Fibroblast of villous mesenchyme (primary cell): ENCODE measurements around the gene ZNF618. TPM values are rescaled to one million over a fixed set of nuclear protein-coding genes. Genes with fewer than 3 reads are reported as not detected.

Experiments used
- DNase-seq: peaks from one replicate; pipeline ENCODE4 v3.0.0-alpha.2; 2010; ENCODE audit warnings: low read depth
- H3K4me3 ChIP-seq: 2 replicates; pipeline ENCODE4 v1.5.1; 2011; ENCODE audit warnings: low read depth, mild to moderate bottlenecking, low read length
- total RNA-seq: library from RNA; depleted of rRNA; stranded (reverse); fragments of >200 nt; gene quantifications from 2 replicates; pipeline ENCODE4 v1.2.3, GENCODE V29; 2012
- TF ChIP-seq, protein P1 (sequence below): IDR thresholded peaks from 2 replicates; pipeline ENCODE4 v1.5.1; 2012; ENCODE audit warnings: low read depth, mild to moderate bottlenecking, low read length; ENCODE audit not compliant: insufficient read depth

ZNF618 gene
- total RNA-seq, 1 donor = 12.5 TPM

DNA sequence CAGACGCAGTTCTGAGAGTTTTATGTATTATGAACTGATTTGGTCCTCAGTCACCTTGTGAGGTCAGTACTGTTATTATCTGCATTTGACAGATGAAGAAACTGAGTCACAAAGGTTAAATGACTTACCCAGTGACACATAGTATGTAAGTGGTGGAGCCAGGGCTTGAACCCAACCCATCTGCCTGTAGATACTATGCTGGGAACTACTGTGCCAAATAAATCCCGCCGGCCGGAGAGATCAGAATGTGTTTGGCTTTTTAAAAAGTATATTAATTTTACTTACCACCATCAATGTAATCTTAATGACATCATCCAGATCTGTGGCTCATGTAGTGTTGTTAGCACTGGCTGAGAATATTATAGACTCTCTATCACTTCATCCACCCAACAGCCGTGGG, 80.8 kb downstream of the ZNF618 start:
- TF ChIP-seq, protein P1, sequence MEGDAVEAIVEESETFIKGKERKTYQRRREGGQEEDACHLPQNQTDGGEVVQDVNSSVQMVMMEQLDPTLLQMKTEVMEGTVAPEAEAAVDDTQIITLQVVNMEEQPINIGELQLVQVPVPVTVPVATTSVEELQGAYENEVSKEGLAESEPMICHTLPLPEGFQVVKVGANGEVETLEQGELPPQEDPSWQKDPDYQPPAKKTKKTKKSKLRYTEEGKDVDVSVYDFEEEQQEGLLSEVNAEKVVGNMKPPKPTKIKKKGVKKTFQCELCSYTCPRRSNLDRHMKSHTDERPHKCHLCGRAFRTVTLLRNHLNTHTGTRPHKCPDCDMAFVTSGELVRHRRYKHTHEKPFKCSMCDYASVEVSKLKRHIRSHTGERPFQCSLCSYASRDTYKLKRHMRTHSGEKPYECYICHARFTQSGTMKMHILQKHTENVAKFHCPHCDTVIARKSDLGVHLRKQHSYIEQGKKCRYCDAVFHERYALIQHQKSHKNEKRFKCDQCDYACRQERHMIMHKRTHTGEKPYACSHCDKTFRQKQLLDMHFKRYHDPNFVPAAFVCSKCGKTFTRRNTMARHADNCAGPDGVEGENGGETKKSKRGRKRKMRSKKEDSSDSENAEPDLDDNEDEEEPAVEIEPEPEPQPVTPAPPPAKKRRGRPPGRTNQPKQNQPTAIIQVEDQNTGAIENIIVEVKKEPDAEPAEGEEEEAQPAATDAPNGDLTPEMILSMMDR = no peak
- H3K4me3 ChIP-seq = no peak overlapping the region
- no peak for DNase-seq

DNA sequence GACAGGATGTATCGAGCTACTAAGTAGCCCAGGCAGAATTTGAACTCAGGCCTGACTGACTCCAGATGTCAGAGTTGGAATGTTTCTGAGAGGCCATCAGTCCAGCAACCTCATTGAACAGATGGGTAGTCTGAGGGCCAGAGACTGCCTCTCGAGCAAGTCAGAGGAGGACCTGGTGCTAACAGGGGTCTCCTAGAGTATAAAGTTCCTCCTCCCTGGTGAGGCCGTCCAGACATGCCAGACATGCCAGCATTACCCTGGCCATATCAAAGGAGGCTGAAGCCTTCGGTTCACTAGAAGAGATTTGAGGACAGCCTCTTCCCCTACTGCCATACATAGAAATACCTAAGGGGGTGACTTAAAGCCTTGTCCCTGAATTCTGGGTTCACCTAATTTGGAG, 81.2 kb downstream of the ZNF618 start:
- DNase-seq = no peak
- no peak overlapping the region for H3K4me3 ChIP-seq
- TF ChIP-seq, protein P1 = no peak

DNA sequence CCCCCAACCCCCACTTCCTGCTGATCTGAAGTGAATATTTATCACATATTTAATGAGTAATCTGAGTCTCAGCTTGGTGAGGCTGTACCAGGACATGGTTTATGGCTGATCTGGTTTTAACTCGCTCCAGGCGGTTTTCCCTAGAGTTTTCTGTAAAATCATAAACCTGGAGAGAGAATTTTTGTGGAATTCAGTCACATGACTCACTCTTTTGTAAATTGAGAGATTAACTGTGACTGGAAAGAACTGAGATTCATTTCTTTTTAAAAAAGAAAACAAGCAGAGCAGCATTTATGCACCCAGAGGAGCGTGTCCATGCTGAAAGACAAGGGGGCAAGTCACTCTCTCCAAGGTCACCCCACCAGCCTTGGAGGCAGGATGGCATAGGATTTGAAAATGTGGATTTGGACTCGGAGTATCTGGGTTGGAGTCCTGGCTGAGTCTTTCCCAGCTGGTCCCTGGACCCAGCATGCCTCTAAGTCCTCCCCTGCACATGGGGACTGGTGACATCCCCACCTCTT, 81.8 kb downstream of the ZNF618 start:
- H3K4me3 ChIP-seq = peak overlapping the region; percentile 17

DNA sequence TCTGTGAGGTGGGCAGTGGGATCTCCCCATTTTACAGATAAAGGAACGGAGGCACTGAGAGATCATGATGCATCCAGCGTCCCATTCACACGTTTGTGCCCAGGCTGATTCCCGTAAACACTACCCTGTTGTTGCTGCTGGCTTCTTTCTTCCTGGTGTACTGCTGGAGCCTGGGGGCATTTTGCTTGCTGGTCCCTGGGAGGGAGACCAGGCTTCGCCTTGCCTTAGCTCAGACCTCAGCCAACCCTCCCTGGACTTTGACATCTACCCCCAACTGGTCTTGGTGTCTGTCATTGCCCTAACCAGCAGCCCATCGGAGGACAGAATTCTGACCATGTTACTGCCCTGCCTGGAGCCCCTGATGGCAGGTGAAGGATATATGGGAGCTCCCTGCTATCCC, 82.4 kb downstream of the ZNF618 start:
- no peak overlapping the region for H3K4me3 ChIP-seq
- TF ChIP-seq, protein P1 = no peak
- no peak for DNase-seq

More for the DNA sequence above, 81.8 kb downstream of the ZNF618 start:
- DNase-seq = peak; percentile 94
- TF ChIP-seq, protein P1 = no peak

DNA sequence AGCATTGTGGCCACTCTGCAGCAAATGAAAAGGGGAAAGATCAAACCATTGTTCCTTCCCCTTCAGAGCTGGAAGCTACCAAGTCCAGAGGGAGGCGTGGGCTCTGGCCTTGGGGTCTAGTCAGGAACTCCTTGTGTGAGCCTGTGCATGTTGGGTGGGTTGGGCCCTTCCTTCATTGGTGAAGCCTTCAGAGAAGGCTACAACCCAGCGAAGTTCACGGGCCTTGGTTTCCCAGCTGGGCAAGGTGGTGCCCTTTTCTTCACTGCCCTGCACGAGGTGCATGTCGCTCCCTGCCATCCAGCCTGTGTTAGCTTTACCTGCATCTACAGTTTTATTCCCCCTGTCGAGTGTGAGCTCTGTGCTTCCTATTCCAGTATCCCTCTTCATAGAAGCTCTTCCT, 84.7 kb downstream of the ZNF618 start:
- DNase-seq = no peak
- TF ChIP-seq, protein P1 = no peak
- H3K4me3 ChIP-seq = no peak overlapping the region

DNA sequence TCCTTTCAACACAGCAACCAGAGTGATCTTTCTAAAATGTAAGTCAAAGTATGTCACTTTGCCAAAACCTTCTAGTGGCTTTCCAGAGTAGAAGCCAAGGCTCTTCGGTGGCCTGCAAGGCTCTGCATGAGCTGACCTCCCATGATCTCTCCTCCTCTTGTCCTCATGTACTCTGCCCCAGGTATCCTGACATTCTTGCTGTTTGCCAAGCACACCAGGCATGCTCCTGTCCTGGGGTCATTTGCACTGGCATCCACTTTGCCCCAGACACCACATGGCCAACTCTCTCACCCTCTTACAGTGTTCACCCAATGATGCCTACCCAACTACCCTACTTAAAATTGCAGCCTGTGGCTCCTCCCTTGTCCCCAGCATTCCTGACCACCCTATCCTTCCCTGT, 86.3 kb downstream of the ZNF618 start:
- TF ChIP-seq, protein P1 = no peak
- H3K4me3 ChIP-seq = no peak overlapping the region
- no peak for DNase-seq

DNA sequence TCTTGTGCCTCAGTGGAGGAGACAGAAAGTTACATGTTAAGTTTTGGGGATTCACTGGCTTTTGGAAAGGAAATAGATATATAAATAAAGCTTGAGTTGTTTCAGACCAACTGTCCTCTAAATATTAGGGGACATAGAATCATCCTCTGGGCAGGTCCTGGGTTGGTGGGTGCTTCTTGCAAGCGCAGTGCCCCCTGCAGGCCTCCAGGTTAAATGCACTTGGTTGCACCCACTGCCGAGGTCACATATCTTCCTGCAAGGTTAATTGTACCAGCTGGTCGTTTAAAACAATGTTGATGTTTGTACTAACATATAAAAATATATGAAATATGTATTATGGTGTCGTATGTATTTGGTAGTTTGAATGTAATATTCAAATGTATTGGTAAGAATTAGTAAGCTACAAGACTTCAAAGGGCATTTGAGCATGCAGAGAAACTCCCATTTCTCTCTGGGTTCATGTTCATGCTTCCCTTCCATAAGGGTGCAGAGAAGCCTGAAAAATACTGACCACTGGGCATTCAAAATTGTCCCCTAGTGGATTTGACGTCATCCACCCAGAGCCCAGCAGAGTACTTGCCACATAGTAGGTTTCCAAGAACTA, 87.0 kb downstream of the ZNF618 start:
- no peak overlapping the region for H3K4me3 ChIP-seq
- DNase-seq = peak; percentile 76
- TF ChIP-seq, protein P1 = peak; percentile 83
